NT2/D1 (cell line): ENCODE results near the gene SLC5A4.

Source experiments
- SUZ12 ChIP-seq: IDR thresholded peaks from 2 replicates; pipeline ENCODE4 v1.6.1; 2011; ENCODE audit not compliant: insufficient read length, insufficient read depth; ENCODE audit errors: extremely low read depth
- ZNF274 ChIP-seq: IDR thresholded peaks from 2 replicates; pipeline ENCODE4 v1.6.1; 2011; ENCODE audit warnings: mild to moderate bottlenecking, low read depth, low read length

DNA sequence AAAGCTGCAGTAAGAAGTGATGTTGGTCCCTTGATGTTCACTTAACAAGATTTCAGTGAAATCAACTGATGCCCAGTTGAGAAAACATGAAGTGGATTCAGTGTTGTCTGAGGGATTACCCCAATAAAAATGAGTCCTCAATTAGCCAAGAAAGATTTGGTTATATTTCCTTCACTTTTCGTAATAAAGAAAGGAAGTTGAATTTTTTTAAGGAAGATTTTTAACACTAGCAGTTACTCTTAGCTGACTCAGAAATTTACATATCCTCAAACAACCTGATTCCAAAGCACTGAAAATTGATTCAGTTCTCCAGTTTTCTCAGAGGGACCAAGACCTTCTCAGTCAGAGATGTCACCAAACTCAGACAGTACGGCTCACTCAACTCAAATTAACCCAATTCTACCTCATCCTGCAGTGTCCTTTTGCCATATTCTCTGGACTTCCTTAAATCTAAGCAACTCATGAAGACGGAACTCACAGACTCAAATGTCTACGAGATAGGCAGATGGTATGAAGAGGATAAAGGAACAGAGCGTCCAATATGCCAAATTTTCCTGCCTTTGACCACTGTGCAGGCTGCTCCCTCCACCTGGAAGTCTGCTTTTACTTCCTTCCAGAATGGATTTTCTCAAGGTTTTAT is 22.8 kb downstream of the SLC5A4 start:
- TF ChIP-seq SUZ12, result no peak
- TF ChIP-seq ZNF274, result no peak
